Measurements from ENCODE around the gene ACTR5. TPM values are rescaled to one million over a fixed set of nuclear protein-coding genes. Genes with fewer than 3 reads are reported as not detected.

ACTR5 gene
- total RNA-seq, 1 donor from 2014 or later: 13.7 TPM

- intact Hi-C loops (cut with micrococcal nuclease): no loop called here
- no peaks in the 10 kb centered on the region for H3K9me3 Mint-ChIP-seq
- H3K27me3 Mint-ChIP-seq: no peaks in the 10 kb centered on the region
- ATAC-seq (ENCODE audit: low read depth) (no peak), DNase-seq (no peak)
- no peak overlapping the region for H3K27ac Mint-ChIP-seq
- peaks cover 11% of the 10 kb centered on the region for H3K36me3 Mint-ChIP-seq (ENCODE audit: low read depth)
- no peaks in the 10 kb centered on the region for H3K4me1 Mint-ChIP-seq
- ChIA-PET CTCF (interaction anchor here (0.7 kb wide), 1 partner anchor 8 kb away, joined by 3 read pairs; no protein-coding TSS in a partner anchor), POLR2A (no interaction called here)
- no peak overlapping the region for H3K4me3 Mint-ChIP-seq
- no peak for TF ChIP-seq CTCF (IDR thresholded peaks at IDR 0.05)
Observed at GRCh38 chr20:38779247-38780097, 31.2 kb downstream of the ACTR5 start.

DNA sequence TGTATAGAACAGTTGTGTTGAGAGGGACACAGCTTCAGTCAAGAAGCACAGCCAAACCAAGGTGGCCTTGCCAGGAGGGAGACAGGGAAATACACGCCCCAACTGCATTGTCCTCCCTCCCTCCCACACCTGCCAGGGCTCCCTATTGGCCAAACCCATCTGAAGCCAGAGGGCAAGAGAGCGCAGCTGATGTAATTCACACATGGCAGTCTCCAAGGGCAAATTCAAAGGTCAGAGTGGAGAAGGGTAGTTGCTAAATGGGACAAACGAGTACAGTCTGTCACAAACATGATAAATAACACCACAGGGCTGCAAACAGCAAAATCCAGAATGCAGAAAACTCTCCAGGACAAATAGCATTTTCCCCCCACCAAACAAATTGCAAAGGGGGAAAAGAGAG, 34.0 kb downstream of the ACTR5 start:
- H3K27me3 Mint-ChIP-seq: no peaks in the 10 kb centered on the region
- no peak for ATAC-seq (ENCODE audit: low read depth)
- H3K4me3 Mint-ChIP-seq: no peak overlapping the region
- no peak overlapping the region for H3K27ac Mint-ChIP-seq
- no peaks in the 10 kb centered on the region for H3K36me3 Mint-ChIP-seq (ENCODE audit: low read depth)
- DNase-seq: no peak
- intact Hi-C loops (cut with micrococcal nuclease): no loop called here
- POLR2A ChIA-PET: no interaction called here
- no peak for TF ChIP-seq CTCF (IDR thresholded peaks at IDR 0.05)
- CTCF ChIA-PET: no interaction called here
- no peaks in the 10 kb centered on the region for H3K9me3 Mint-ChIP-seq
- no peaks in the 10 kb centered on the region for H3K4me1 Mint-ChIP-seq

- H3K4me3 Mint-ChIP-seq: no peak overlapping the region
- H3K27me3 Mint-ChIP-seq: no peaks in the 10 kb centered on the region
- H3K9me3 Mint-ChIP-seq: no peaks in the 10 kb centered on the region
- intact Hi-C loops (cut with micrococcal nuclease): no loop called here
- no peak for TF ChIP-seq CTCF (IDR thresholded peaks at IDR 0.05)
- ChIA-PET CTCF (interaction anchor here (0.8 to 4.2 kb wide), 2 partner anchors 36 to 106 kb away, joined by 3 to 35 read pairs; no protein-coding TSS in a partner anchor), POLR2A (interaction anchor here (0.6 to 0.9 kb wide), 2 partner anchors 88 to 124 kb away, joined by 4 to 5 read pairs; no protein-coding TSS in a partner anchor)
- no peak for ATAC-seq (ENCODE audit: low read depth)
- H3K4me1 Mint-ChIP-seq: peaks cover 4% of the 10 kb centered on the region
- no peaks in the 10 kb centered on the region for H3K36me3 Mint-ChIP-seq (ENCODE audit: low read depth)
- DNase-seq: no peak
- H3K27ac Mint-ChIP-seq: no peak overlapping the region
Observed at GRCh38 chr20:38787870-38788269, 39.6 kb downstream of the ACTR5 start.

GRCh38 chr20:38789503-38790199, 41.4 kb downstream of the ACTR5 start:
- no peak overlapping the region for H3K27ac Mint-ChIP-seq
- CTCF ChIA-PET: interaction anchor here (0.6 to 4.2 kb wide), 9 partner anchors 16 to 140 kb away, joined by 3 to 35 read pairs (median 4); partner anchors contain the start of gene PPP1R16B
- intact Hi-C loops (cut with micrococcal nuclease): loop anchor here (1.0 kb wide), 1 partner anchor 104 kb away; no protein-coding TSS in a partner anchor
- ATAC-seq (ENCODE audit: low read depth) (no peak), DNase-seq (no peak)
- POLR2A ChIA-PET: interaction anchor here (0.9 to 1.1 kb wide), 2 partner anchors 16 to 17 kb away, joined by 3 read pairs; partner anchors contain the start of gene PPP1R16B
- TF ChIP-seq CTCF (IDR thresholded peaks at IDR 0.05): no peak
- peaks cover 4% of the 10 kb centered on the region for H3K4me1 Mint-ChIP-seq
- no peaks in the 10 kb centered on the region for H3K27me3 Mint-ChIP-seq
- no peaks in the 10 kb centered on the region for H3K36me3 Mint-ChIP-seq (ENCODE audit: low read depth)
- H3K4me3 Mint-ChIP-seq: no peak overlapping the region
- no peaks in the 10 kb centered on the region for H3K9me3 Mint-ChIP-seq

Data from activated B cell treated with CpG ODN at 0.5 μM for 24 hours (primary cell).